Uterus (tissue), 2 donors: Measurements from ENCODE around the gene COPZ1.
"Not testable (repeated sequence)": the region's sequence is repeated elsewhere in the genome, so short reads cannot be mapped to it uniquely, and the experiment has no call there.

ENCODE experiments used
- CTCF ChIP-seq, 4 experiments: fragments of 200-600 bp in 2 of 4; fragments of 450-650 bp in 2 of 4; sonication (generic) in 2 of 4; IDR thresholded peaks; one replicate each; pipeline ENCODE4 v1.5.1; 2016 to 2019; ENCODE audit warnings: antibody characterized with exemption in 4 of 4, mild to moderate bottlenecking in 2 of 4, moderate library complexity in 1 of 4
- POLR2A ChIP-seq, 2 donors: fragments of 450-650 bp; IDR thresholded peaks; one replicate each; pipeline ENCODE4 v1.6.1; 2016; ENCODE audit warnings: antibody characterized with exemption in 2 of 2, mild to moderate bottlenecking in 1 of 2, moderate library complexity in 1 of 2

GRCh38 chr12:54284070-54284780, 40.7 kb upstream of the COPZ1 start:
- not testable (repeated sequence) for TF ChIP-seq CTCF, POLR2A (IDR thresholded peaks at IDR 0.05)
